IPS-NIHi7 (cell line): Measurements from ENCODE around the gene DROSHA.
"Not testable (repeated sequence)": the region's sequence is repeated elsewhere in the genome, so short reads cannot be mapped to it uniquely, and the experiment has no call there.

Experiments
- DNase-seq: peaks from one replicate; pipeline ENCODE4 v3.0.0; 2012; ENCODE audit warnings: mixed read lengths; ENCODE audit errors: extremely low spot score

Gene DROSHA

DNA sequence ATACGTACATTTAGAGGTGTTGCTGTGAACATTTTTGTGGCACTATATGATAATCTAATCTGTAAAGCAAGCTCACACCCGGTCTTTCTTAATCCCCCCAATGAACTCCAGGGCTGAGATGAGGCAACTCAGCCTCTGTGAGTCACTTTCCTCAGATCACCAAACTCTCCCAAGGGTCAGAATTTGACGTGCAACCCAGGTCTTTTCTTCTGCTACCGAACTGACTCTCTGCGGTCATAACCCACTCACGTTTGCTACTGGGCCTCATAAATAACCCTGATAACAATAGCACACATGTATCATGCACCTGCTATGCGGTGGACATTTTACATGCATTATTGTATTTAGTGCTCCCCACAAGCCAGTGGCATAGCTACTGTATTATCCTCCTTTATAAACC is 153.1 kb downstream of the DROSHA start:
- no peak for DNase-seq

GRCh38 chr5:31378136-31378535 is 153.8 kb downstream of the DROSHA start:
- no peak for DNase-seq

DNA sequence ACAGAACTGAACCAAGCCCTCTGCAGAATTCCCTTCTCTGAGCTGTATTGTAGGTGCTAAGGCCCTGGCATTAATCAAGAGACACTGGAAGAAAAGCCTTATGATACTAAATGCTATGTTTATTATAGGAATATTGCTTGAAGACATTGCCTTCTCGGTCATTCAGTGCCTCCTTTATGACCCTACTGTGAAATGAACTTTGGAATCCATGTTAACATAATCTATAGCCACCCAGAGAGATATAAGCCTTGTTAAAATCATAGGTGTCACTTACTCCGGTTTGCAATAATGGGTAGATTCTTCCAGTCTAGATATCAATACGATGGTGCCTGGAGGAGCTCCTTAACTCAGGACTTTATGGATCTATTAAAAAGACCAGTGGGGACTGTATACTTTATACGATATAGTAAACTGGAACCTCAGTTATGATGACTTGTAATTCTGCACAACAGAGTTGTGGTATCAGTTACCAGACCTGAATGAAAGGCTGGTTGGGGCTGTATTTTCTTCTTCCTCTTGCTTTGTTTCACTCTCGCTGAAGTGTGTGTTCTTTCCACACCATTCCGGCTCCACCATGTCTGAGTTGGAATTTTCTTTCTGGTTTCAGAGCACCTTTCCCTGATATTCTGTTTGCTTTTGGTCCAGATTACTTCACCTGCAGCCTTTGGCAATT is 154.5 kb downstream of the DROSHA start:
- DNase-seq: no peak

- no peak for DNase-seq
Observed at GRCh38 chr5:31375999-31376720, 155.7 kb downstream of the DROSHA start.

DNA sequence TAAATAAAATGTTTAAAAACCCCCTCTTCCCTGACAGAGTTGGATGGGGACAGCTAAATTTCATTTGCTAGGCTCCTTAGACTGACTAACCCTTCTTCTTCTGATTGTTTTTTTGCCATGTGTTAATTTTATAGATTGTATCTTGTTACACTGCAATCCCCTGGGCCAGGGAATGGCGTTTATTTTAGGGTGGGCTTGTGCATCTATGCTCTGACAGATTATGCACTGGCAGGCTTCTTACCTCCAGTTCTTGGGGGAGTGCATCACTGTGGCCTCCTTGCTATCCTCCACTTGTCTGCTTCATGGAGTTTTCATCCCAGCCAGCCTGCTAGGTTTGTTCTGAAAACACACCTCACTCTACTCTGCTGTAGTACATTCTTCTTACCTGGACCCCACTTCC is 159.8 kb downstream of the DROSHA start:
- no peak for DNase-seq

GRCh38 chr5:31366941-31367340 is 165.0 kb downstream of the DROSHA start:
- no peak for DNase-seq

DNA sequence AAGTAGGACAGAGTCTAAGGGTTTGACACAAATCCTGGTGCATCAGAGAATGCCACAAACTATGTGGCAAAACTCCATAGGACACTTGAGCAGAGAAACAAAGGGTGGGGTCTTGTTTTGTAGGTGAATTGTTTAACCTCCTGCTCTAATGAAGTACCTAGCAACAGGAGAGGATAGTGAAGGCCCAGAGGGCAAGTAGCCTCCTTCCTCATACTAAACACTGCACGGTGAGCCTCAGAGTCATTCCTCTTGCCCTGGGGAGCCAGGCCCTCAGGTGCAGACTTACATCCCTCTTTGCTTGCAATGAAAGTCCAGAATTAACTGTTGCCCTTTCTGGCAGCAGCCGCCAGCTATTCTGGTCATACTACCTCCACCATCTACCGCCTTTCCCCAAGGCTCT is 166.1 kb downstream of the DROSHA start:
- no peak for DNase-seq

DNA sequence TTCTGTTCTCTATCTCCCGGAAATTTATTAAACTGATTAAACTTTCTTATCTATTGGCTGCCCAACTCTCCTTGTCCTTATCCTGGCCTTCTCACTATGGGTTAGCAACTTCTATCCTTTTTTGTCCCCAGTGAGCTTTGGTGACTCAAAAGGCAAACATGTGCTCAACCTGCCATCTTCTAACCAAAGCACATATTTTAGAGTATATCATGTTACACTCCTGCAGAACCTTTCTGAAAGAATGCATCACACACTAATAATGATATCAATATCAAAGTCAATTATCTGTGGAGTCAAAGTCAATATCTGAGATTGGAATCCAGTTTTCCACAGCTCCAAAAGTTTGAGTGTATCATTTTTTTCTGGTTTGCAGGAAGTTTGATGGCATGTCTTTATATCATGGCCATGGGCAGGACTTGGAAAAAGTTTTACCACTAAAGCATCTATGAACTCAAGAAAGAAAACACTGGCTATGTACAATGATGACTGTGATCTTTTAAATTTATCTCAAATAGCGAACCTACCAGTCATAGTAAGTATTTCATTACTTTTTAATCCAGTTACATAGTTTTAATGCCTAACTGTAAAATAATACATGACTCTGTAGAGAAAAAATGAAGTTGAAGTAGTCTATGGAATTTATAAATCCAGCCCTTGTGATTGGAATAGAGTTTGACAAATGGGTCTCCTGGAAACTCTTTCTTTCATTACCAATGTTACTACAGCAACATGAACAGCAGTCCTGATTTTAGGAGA is 166.8 kb downstream of the DROSHA start:
- no peak for DNase-seq

DNA sequence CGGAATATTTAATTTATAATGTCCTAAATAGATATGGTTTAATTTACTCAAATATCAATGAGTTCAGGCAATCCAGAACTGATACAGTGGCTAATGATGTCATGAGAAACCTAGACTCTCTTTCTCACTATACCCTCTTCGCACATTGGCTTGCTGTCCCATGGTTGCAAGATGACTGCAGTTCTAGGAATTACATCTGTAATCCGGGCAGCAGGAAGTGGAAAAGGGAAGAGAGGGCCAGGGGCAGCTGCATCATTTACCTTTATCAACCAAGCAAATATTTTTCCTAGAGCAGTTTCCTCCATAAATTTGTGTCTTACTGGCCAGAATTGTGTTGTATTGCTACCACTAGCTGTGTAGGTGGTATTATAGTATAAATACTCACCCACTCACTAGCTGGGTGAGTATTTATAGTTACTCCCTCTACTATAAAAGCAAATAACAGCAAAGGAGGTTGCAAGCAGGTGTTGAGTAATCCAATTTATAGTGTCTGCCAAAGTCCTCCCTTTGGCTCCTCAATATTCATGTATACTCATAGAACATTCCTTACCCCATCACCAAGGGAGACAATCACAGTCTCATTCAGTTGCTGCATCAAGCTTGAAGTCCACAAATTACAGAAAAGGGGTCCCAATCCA is 168.8 kb downstream of the DROSHA start:
- no peak for DNase-seq

DNA sequence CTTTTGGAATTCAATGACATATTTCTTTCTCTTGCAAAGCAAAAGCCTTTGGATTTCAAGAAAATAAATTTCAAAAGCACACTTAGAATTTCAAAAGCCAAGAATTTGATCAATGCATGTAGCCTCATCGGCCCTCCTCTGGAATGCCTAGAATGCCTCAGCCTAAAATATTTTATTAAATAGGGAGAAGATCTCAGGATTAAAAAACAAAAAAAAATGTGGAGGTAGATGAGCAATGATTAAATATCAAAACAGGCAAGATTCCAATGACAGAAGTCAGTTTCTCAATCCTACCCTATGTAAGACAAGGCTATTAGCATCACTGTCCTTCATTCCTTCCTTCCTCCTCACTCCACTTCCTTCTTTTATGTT is 169.4 kb downstream of the DROSHA start:
- no peak for DNase-seq

DNA sequence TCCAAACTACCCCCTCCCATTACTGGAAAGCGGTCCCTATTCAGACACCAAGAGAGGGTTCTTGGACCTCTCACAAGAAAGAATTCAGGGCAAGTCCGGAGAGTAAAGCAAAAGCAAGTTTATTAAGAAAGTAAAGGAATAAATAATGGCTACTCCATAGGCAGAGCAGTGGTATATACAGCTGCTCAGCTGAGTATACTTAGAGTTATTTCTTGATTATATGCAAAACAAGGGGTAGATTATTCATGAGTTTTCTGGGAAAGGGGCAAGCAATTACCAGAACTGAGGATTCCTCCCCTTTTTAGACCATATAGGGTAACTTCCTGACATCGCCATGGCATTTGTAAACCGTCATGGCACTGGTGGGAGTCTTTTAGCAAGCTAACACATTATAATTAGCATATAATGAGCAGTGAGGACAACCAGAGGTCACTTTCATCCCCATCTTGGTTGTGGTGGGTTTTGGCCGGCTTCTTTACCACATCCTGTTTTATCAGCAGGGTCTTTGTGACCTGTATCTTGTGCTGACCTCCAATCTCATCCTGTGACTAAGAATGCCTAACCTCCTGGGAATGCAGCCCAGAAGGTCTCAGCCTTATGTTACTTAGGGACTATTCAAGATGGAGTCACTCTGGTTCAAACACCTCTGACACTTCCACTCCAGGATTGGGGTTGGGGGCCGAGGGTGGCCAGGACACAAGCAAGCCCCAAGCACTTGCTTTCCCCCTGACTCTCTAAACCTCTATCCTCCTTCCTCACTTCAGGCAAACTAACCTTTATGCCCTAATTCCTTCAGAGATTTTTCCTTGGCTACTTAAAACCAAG is 170.0 kb downstream of the DROSHA start:
- DNase-seq: not testable (repeated sequence)

DNA sequence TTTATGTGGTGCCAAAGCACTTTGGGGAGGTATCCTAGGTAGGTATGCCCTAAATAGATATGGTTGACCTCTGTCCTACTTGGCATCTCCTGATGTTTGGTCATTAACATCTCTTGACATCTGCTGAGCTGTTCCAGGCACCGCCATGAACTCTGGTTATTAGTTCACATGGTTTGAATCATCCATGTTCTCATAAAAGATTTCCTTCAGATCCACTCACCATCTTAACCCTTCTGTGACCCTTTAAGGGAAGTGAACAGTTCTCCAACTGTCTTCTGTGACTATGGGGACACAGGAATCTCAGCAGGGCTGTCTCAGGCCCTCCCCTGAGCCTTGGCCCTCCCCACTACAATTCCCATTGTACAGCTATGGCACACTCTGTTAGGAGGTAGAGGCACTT is 170.7 kb downstream of the DROSHA start:
- no peak for DNase-seq

GRCh38 chr5:31359839-31360238 is 172.1 kb downstream of the DROSHA start:
- DNase-seq: no peak

DNA sequence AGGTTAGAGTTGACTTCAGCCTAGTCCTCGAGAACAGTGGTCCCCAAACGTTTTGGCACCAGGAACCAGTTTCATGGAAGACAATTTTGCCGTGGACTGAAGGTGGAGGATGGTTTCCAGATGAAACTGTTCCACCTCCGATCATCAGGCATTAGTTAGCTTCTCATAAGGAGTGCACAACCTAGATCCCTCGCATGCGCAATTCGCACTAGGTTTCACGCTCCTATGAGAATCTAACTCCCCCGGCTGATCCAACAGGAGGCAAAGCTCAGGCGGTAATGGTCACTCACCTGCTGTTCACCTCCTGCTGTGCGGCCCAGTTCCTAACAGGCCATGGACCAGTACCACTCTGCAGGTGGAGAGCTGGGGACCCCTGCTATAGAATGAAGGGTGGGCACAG is 174.9 kb downstream of the DROSHA start:
- DNase-seq: no peak

GRCh38 chr5:31355337-31355736 is 176.6 kb downstream of the DROSHA start:
- no peak for DNase-seq
